ENCODE data around the gene DNAH10.

The DNAH10 gene

GRCh38 chr12:123828854-123829547 lies 66.9 kb downstream of the DNAH10 start:
- no peak overlapping the region for H3K4me3 ChIP-seq (replicated peaks in 1 of 2; ENCODE audit: low read depth in 2 of 2, low read length in 2 of 2)
- TF ChIP-seq CTCF (IDR thresholded peaks at IDR 0.05; ENCODE audit: low read depth, low read length), result no peak
- no peak for DNase-seq (ENCODE audit: low read depth in 2 of 2)

- TF ChIP-seq CTCF (IDR thresholded peaks at IDR 0.05; ENCODE audit: low read depth, low read length), result no peak
- no peak overlapping the region for H3K4me3 ChIP-seq (replicated peaks in 1 of 2; ENCODE audit: low read depth in 2 of 2, low read length in 2 of 2)
- no peak for DNase-seq (ENCODE audit: low read depth in 2 of 2)
Observed at GRCh38 chr12:123829561-123829960, 67.5 kb downstream of the DNAH10 start.

- no peak for DNase-seq (ENCODE audit: low read depth in 2 of 2)
- H3K4me3 ChIP-seq (replicated peaks in 1 of 2; ENCODE audit: low read depth in 2 of 2, low read length in 2 of 2), result no peak overlapping the region
- no peak for TF ChIP-seq CTCF (IDR thresholded peaks at IDR 0.05; ENCODE audit: low read depth, low read length)
Observed at GRCh38 chr12:123830675-123831074, 68.6 kb downstream of the DNAH10 start.

GRCh38 chr12:123832052-123832451 lies 70.0 kb downstream of the DNAH10 start:
- DNase-seq (ENCODE audit: low read depth in 2 of 2), result no peak
- no peak for TF ChIP-seq CTCF (IDR thresholded peaks at IDR 0.05; ENCODE audit: low read depth, low read length)
- no peak overlapping the region for H3K4me3 ChIP-seq (replicated peaks in 1 of 2; ENCODE audit: low read depth in 2 of 2, low read length in 2 of 2)

GRCh38 chr12:123833830-123834229 lies 71.7 kb downstream of the DNAH10 start:
- H3K4me3 ChIP-seq (replicated peaks in 1 of 2; ENCODE audit: low read depth in 2 of 2, low read length in 2 of 2), result no peak overlapping the region
- no peak for TF ChIP-seq CTCF (IDR thresholded peaks at IDR 0.05; ENCODE audit: low read depth, low read length)
- DNase-seq (ENCODE audit: low read depth in 2 of 2), result no peak

GRCh38 chr12:123834845-123835244 lies 72.7 kb downstream of the DNAH10 start:
- no peak overlapping the region for H3K4me3 ChIP-seq (replicated peaks in 1 of 2; ENCODE audit: low read depth in 2 of 2, low read length in 2 of 2)
- no peak for DNase-seq (ENCODE audit: low read depth in 2 of 2)
- no peak for TF ChIP-seq CTCF (IDR thresholded peaks at IDR 0.05; ENCODE audit: low read depth, low read length)

GRCh38 chr12:123836292-123836691 lies 74.2 kb downstream of the DNAH10 start:
- H3K4me3 ChIP-seq (replicated peaks in 1 of 2; ENCODE audit: low read depth in 2 of 2, low read length in 2 of 2), result no peak overlapping the region
- TF ChIP-seq CTCF (IDR thresholded peaks at IDR 0.05; ENCODE audit: low read depth, low read length), result no peak
- no peak for DNase-seq (ENCODE audit: low read depth in 2 of 2)
